Endodermal cell (in vitro differentiated cells): ENCODE data around the gene SERPINE1. TPM values are rescaled to one million over a fixed set of nuclear protein-coding genes. Genes with fewer than 3 reads are reported as not detected.

Source experiments
- DNase-seq: peaks from one replicate; pipeline ENCODE4 v3.0.0-alpha.2; 2017
- H3K27ac ChIP-seq: 2 replicates; pipeline ENCODE4 v1.5.1; 2013; ENCODE audit warnings: mild to moderate bottlenecking, low read depth, low read length, moderate library complexity
- H3K27me3 ChIP-seq: 2 replicates; pipeline ENCODE4 v1.6.1; 2013; ENCODE audit warnings: mild to moderate bottlenecking, low read length, moderate library complexity; ENCODE audit not compliant: insufficient read depth, control insufficient read depth, poor library complexity, severe bottlenecking
- H3K36me3 ChIP-seq: 2 replicates; pipeline ENCODE4 v1.7.0; 2013; ENCODE audit warnings: mild to moderate bottlenecking, low read length, moderate library complexity; ENCODE audit not compliant: control insufficient read depth, insufficient read depth
- H3K4me1 ChIP-seq: one replicate; pipeline ENCODE4 v1.7.0; 2013; ENCODE audit warnings: low read length; ENCODE audit not compliant: control insufficient read depth, insufficient read depth
- H3K4me3 ChIP-seq: 2 replicates; pipeline ENCODE4 v1.5.1; 2013; ENCODE audit warnings: mild to moderate bottlenecking, low read length, moderate library complexity
- H3K9ac ChIP-seq: 2 replicates; pipeline ENCODE4 v1.6.1; 2013; ENCODE audit warnings: mild to moderate bottlenecking, low read length, moderate library complexity; ENCODE audit not compliant: poor library complexity, severe bottlenecking; ENCODE audit errors: extremely low read depth
- H3K9me3 ChIP-seq: 2 replicates; pipeline ENCODE4 v1.6.1; 2013; ENCODE audit warnings: mild to moderate bottlenecking, low read length, moderate library complexity; ENCODE audit not compliant: control insufficient read depth
- H3K27ac Mint-ChIP-seq: 2 replicates; pipeline ENCODE4 v1.8.0; 2020; ENCODE audit warnings: mixed read lengths
- H3K27me3 Mint-ChIP-seq: 2 replicates; pipeline ENCODE4 v1.8.0; 2021; ENCODE audit warnings: mild to moderate bottlenecking, mixed read lengths; ENCODE audit not compliant: insufficient read depth
- H3K36me3 Mint-ChIP-seq: 2 replicates; pipeline ENCODE4 v1.8.0; 2020; ENCODE audit warnings: low read depth, mixed read lengths
- H3K4me1 Mint-ChIP-seq: 2 replicates; pipeline ENCODE4 v1.8.0; 2020; ENCODE audit warnings: mixed read lengths
- H3K4me3 Mint-ChIP-seq: 2 replicates; pipeline ENCODE4 v1.8.0; 2020; ENCODE audit warnings: mild to moderate bottlenecking, moderate library complexity, mixed read lengths
- H3K9me3 Mint-ChIP-seq: 2 replicates; pipeline ENCODE4 v1.8.0; 2020; ENCODE audit warnings: mild to moderate bottlenecking, mixed read lengths
- CTCF ChIP-seq: fragments of 200-600 bp; sonication (generic); conservative IDR thresholded peaks from 2 replicates; pipeline ENCODE4 v1.5.0; 2021; ENCODE audit warnings: antibody characterized with exemption, mild to moderate bottlenecking
- WGBS, 2 experiments: methylation state at CpG; one replicate each; pipeline versions ENCODE4 v1.1.5 to v1.1.7; 2013; ENCODE audit warnings: missing lambda C conversion rate in 2 of 2, mixed read lengths in 1 of 2; ENCODE audit not compliant: insufficient coverage in 1 of 2, insufficient read length in 1 of 2; 5-methylcytosine and 5-hydroxymethylcytosine counted together
- total RNA-seq, 2 donors: library from RNA; stranded (reverse); fragmentation: NEBNext Ultra II Directional in 1 of 2; extraction: Animal tissue kit (Norgen Biotek cat#: 25700) in 1 of 2; gene quantifications; 2 replicates in 1 of 2; 3 replicates in 1 of 2; pipeline ENCODE4 v1.2.1, GENCODE V29; 2021

The SERPINE1 gene
- total RNA-seq, 2 donors from 2014 or later = 0.89 to 4.9 TPM

GRCh38 chr7:101159696-101160674, 33.1 kb downstream of the SERPINE1 start:
- Mint-ChIP-seq H3K27me3 (peaks cover 40% of the 10 kb centered on the region), H3K4me3 (no peak overlapping the region), H3K9me3 (no peaks in the 10 kb centered on the region), H3K27ac (no peak overlapping the region), H3K4me1 (peaks cover 11% of the 10 kb centered on the region), H3K36me3 (peaks cover 17% of the 10 kb centered on the region)
- Histone ChIP-seq H3K36me3 (peaks cover 8% of the 10 kb centered on the region), H3K27ac (no peak overlapping the region), H3K9ac (no peak overlapping the region), H3K9me3 (no peaks in the 10 kb centered on the region), H3K27me3 (peaks cover 34% of the 10 kb centered on the region), H3K4me1 (peaks cover 2% of the 10 kb centered on the region), H3K4me3 (no peak overlapping the region)
- peak; percentile 72 for DNase-seq
- TF ChIP-seq CTCF = no peak
- WGBS, 2 experiments = 72 to 86% methylated on average over 7 to 28 of the region's 31 CpGs

GRCh38 chr7:101160910-101161309, 34.0 kb downstream of the SERPINE1 start:
- Mint-ChIP-seq H3K36me3 (peaks cover 17% of the 10 kb centered on the region), H3K27me3 (peaks cover 49% of the 10 kb centered on the region), H3K4me3 (no peak overlapping the region), H3K27ac (no peak overlapping the region), H3K4me1 (peaks cover 14% of the 10 kb centered on the region), H3K9me3 (no peaks in the 10 kb centered on the region)
- H3K4me3 ChIP-seq = no peak overlapping the region
- H3K9ac ChIP-seq = no peak overlapping the region
- DNase-seq = peak; percentile 58
- H3K9me3 ChIP-seq = no peaks in the 10 kb centered on the region
- H3K4me1 ChIP-seq = peaks cover 2% of the 10 kb centered on the region
- H3K27ac ChIP-seq = no peak overlapping the region
- peaks cover 42% of the 10 kb centered on the region for H3K27me3 ChIP-seq
- no peak for TF ChIP-seq CTCF
- H3K36me3 ChIP-seq = peaks cover 8% of the 10 kb centered on the region

GRCh38 chr7:101161692-101162471, 35.0 kb downstream of the SERPINE1 start:
- H3K4me3 ChIP-seq = no peak overlapping the region
- H3K27ac Mint-ChIP-seq = no peak overlapping the region
- no peak overlapping the region for H3K9ac ChIP-seq
- peaks cover 17% of the 10 kb centered on the region for H3K36me3 Mint-ChIP-seq
- no peak for TF ChIP-seq CTCF
- DNase-seq = peak; percentile 61
- peak overlapping the region; percentile 53 for H3K4me3 Mint-ChIP-seq
- peaks cover 8% of the 10 kb centered on the region for H3K36me3 ChIP-seq
- H3K27me3 ChIP-seq = peaks cover 52% of the 10 kb centered on the region
- H3K4me1 ChIP-seq = peaks cover 2% of the 10 kb centered on the region
- no peaks in the 10 kb centered on the region for H3K9me3 ChIP-seq
- H3K27ac ChIP-seq = no peak overlapping the region
- WGBS, 2 experiments = 40 to 66% methylated on average over 9 to 17 of the region's 17 CpGs
- peaks cover 59% of the 10 kb centered on the region for H3K27me3 Mint-ChIP-seq
- H3K4me1 Mint-ChIP-seq = peaks cover 12% of the 10 kb centered on the region
- no peaks in the 10 kb centered on the region for H3K9me3 Mint-ChIP-seq
